ENCODE measurements around the gene LGR4. TPM values are rescaled to one million over a fixed set of nuclear protein-coding genes. Genes with fewer than 3 reads are reported as not detected.

The LGR4 gene
- total and polyA plus RNA-seq, 2 of the 13 experiments (the other 11 are each of a cell fraction or from before 2014, with no cell fraction given): 42.1 to 68.7 TPM

GRCh38 chr11:27460158-27460978 lies 12.2 kb downstream of the LGR4 start (continued):
- TF ChIP-seq ZBTB10 (CRISPR knock-in tag; IDR thresholded peaks at IDR 0.05; ENCODE audit: borderline replicate concordance): no peak
- TF ChIP-seq ZNF850 (CRISPR knock-in tag; conservative IDR thresholded peaks at IDR 0.05): no peak
- TF ChIP-seq CREB3 (CRISPR knock-in tag; IDR thresholded peaks at IDR 0.05): no peak
- no peak for TF ChIP-seq LCORL (IDR thresholded peaks at IDR 0.05)
- TF ChIP-seq LCORL (CRISPR knock-in tag; IDR thresholded peaks at IDR 0.05): peak; percentile 64; the same call in 1 of the 2 replicates
- TF ChIP-seq HMGA1 (CRISPR knock-in tag; conservative IDR thresholded peaks at IDR 0.05): no peak
- no peak for TF ChIP-seq KDM5A (IDR thresholded peaks at IDR 0.05; ENCODE audit: borderline replicate concordance, low read length)
- TF ChIP-seq ZBTB37 (CRISPR knock-in tag; IDR thresholded peaks at IDR 0.05): peak; percentile 56; the same call in 1 of the 2 replicates
- no peak for TF ChIP-seq ZNF607 (CRISPR knock-in tag; IDR thresholded peaks at IDR 0.05; ENCODE audit: borderline replicate concordance)
- 0 out of 2 replicates have a peak, but pooled peaks have one; percentile 46 for TF ChIP-seq MYPOP (CRISPR knock-in tag; IDR thresholded peaks at IDR 0.05)
- TF ChIP-seq AHR (CRISPR knock-in tag; IDR thresholded peaks at IDR 0.05): no peak
- no peak for TF ChIP-seq TEAD2 (CRISPR knock-in tag; IDR thresholded peaks at IDR 0.05)
- no peak for TF ChIP-seq CHD4 (IDR thresholded peaks at IDR 0.05; ENCODE audit: borderline replicate concordance, low read length)
- TF ChIP-seq NFIC (IDR thresholded peaks at IDR 0.05; ENCODE audit: low read length): peak; percentile 54
- TF ChIP-seq TIGD3 (CRISPR knock-in tag; IDR thresholded peaks at IDR 0.05; ENCODE audit: borderline replicate concordance): no peak
- no peak for TF ChIP-seq NPAS2 (CRISPR knock-in tag; IDR thresholded peaks at IDR 0.05; ENCODE audit: borderline replicate concordance)
- no peak for TF ChIP-seq ZNF691 (CRISPR knock-in tag; IDR thresholded peaks at IDR 0.05; ENCODE audit: borderline replicate concordance, low read depth)
- no peak for TF ChIP-seq NAIF1 (CRISPR knock-in tag; IDR thresholded peaks at IDR 0.05; ENCODE audit: borderline replicate concordance)
- no peak for TF ChIP-seq ATRX (CRISPR knock-in tag; IDR thresholded peaks at IDR 0.05; ENCODE audit: borderline replicate concordance)
- no peak for TF ChIP-seq ZIK1 (CRISPR knock-in tag; IDR thresholded peaks at IDR 0.05; ENCODE audit: borderline replicate concordance, low read depth)
- TF ChIP-seq ZNF30 (CRISPR knock-in tag; IDR thresholded peaks at IDR 0.05): no peak

All from HepG2 (cell line).